Fibroblast of skin of left quadriceps (primary cell): ENCODE results near the gene NTMT1.
"Not testable (repeated sequence)": the region's sequence is repeated elsewhere in the genome, so short reads cannot be mapped to it uniquely, and the experiment has no call there.

ENCODE experiments used
- DNase-seq, 2 experiments: peaks; one replicate each; pipeline ENCODE4 v3.0.0-alpha.2; 2013; ENCODE audit warnings: low read depth in 2 of 2

The NTMT1 gene

DNA sequence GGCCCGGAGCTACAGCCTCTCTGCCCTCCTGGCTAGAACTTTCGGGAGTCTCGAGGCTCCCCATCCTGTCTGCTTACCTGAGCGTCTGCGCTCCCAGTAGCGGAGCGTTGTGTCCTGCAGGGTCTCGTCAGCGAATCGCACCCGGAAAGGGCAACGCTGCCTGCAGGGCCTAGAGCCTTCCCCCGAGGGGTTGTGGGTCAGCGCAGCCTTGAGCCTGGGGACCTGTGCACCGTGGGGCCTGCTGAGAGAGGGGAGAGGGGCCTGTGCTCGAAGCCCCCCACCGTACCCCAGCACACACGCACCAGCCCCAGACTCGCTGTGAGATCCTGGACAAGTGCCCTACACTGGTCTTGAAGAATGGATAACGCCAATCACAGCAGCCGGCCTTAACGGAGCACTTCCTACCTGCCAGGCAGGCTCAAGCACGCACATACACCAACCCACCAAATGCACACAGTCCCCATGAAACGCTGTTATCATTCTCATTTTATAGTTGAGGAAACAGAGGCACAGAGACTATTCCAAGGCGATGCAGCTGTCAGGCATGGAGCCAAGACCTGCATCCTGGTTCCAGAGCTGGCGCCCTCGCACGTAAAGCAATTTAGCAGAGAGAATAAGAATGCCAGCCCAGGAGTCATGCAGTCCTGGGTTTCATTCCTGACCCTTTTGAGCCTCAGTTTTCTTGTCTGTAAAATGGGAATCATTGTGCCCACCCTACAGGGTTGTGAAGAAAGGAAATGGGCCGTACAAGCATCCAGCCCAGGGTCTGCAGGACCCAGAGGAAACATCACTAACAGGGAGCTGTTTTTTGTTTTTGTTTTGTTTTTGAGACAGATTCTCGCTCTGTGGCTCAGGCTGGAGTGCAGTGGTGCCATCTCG, 10.3 kb upstream of the NTMT1 start:
- no peak for DNase-seq

DNA sequence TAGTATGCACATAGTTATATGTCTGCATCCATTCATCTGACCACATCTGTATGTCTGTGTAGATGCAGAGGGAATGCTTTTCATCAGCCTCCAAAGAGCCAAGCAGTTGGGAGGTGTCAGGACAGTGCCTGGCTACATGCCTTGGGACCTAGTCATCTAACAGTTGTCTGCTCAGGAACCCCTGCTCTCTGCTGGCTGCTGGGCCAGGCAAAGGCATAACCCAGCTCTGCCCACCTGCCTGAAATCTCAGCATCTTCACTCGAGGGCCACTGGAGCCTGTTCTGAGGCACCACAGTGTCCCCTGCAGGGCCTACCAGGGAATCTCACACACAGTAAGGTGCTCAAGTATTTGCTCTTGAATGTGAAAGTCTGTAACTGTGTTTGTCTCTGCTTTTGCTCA, 8.8 kb upstream of the NTMT1 start:
- peak; percentile 31 to 39 for DNase-seq

DNA sequence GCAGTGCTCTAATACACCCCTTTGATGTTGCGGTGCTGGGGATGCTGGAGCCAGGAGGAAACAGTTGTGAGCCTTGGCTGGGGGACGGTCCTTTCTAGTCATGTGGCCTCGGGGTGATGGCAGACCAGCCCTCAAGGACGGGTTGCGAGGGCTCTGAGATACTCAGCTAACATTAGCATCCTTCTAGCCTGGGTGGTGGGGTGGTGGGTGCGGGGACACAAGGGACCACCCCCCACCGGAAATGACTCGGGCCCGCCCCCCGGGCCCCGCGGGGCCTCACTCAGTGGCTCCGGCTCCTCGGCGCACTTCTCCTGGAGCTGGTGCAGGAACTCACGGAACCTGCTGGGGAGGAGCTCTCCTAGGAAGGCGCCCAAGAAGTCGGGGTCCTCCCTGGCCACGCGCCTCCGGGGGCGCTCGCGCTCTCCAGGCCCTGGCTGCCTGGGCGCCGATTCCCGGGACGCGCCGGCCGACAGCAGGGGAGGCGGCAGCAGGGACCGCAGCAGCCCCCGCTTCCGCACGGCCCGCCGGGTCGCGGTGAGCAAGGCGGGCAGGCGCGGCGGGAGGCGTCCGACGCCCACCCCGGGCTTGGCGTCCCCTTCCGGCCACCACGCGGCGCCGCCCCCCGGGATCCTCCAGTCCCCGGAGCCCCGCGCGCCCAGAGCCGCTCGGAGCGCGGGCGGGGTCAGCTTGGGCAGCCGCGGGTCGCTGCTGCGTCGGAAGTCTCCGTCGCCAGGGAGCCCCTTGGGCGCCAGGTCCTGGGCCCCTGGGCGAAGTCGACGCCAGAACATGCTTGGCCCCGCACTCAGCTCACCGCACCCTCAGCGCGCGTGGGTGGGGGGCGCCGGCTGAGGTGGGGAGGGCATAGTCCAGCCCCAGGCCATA, 5.9 kb upstream of the NTMT1 start:
- no peak for DNase-seq

DNA sequence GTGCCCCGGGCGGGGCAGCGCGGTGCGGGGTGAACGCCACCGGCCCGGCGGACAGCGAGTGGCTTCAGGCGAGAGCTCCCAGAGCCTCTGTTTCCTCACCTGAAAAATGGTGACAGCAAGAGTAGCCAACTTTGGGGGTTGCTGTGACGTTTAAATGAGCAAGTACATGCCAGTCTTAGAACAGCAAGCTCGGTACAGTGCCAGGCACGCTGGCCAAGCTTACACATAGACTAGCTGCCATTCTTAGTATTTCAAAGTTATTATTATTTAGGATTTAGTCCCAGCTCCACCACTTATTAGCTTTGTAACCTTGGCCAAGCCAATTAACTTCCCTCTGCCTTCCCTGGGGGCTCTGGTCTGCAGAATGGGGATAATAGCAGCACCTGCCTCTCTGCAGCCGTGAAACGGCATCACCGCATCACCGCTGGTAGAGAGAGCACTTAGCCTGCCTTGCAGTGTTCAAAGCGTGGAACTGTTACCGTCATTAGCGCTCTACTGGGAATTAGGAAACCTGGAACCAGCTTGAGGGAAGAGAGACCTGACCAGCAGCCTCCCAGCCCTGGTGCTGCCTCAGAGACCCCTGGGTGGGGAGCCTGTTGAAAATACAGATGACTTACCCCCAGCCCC, 5.2 kb upstream of the NTMT1 start, which contains the start of gene C9orf50:
C9orf50 (minus strand) TSS at position 433 of the 627 bp plus-strand sequence. CDS start 527 bp downstream, outside the sequence.
- no peak for DNase-seq

DNA sequence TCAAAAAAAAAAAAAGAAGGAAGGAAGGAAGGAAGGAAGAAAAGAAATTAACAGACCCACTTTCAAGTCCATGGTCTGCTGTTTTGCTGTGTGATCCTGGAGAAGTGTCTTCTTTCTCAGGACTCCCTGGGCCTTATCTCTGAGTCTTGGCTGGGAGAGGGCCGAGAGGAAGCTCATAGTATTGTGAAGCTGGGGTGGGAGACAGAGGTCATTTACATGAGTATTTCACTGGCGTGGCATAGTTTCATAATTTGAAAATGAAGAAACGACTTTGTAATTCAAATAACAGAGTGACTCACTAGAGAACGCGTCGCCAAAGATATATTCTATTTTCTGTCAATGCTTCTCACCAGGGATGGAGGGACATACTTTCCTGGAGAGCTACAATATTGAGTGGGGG, 2.6 kb upstream of the NTMT1 start:
- DNase-seq: no peak

DNA sequence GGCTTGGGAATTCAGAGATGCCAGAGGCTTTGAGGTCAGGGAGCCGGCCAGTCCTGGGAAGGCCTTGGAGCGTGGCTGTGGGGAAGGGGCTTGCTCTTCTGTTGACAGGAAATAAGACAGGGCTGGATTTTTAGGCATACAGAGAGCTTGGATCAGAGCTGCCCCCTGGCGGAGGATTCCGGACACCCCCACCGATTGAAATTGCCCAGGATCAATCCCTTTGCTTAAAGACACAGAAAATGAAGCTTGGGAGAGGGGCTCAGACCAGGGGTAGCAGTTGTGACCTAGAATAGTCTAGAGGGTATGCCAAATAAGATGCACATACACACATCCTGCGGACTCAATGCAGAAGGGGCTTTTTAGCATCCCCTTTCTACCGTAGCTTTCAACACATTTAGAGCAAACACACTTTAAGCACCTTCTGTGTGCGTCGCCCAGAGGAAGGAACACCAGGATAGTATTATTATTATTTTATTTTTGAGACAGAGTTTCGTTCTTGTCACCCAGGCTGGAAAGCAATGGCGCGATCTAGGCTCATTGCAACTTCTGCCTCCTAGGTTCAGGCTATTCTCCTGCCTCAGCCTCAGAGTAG, 1.7 kb upstream of the NTMT1 start:
- no peak for DNase-seq

DNA sequence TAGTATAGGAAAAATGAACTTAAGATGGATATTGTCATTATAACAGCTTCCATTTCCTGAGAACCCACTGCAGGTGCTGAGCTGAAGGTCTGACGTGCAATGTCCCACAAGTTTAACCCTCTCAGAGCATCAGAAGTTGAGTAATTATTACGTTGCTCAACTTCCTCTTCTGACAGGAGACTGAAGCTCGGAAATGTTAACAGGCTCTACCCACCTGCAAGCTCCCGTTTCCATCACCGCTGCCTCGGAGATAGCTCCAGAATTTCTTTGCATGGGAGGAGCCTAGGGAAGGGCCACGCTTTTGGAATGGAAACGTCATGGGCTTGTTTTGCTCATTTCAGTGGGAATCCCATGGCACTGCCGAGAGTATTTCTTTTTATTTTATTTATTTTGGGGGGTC, 1.0 kb upstream of the NTMT1 start:
- DNase-seq: no peak

DNA sequence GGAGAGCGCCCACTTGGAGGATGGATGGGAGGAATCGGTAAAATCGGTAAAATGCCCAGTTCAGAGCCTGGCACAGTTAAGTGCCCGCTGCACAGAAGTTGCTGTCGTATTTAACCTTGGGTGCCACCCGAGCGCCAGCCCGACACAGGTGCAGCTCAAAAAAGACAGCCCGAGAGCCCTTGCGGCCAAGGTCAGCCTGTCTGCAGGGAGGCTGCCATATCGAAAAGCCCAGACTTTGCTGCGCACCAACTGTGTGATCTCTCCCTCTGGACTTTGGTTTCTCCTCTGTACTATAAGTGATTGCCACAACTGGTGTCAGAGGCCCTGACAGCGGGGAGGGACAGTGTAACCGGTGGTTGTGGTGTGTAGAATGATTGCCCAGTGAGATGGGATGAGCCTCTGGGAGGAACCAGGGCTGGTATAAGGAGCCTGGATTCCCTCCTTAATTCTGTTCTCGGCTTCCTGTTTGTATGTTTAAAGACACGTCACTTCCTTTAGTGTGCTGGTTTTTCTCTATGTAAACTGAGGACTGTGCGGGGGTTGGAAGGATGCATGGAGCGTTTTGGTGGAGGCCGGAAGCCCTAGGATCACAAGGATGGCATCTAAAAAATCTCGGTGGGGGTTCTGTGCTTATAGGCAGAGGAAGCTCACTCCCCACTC, 792 bp downstream of the NTMT1 start:
- peak; percentile 60 to 65 for DNase-seq

- DNase-seq: no peak
Observed at GRCh38 chr9:129627556-129628440, 1.8 kb downstream of the NTMT1 start.

GRCh38 chr9:129628709-129629108, 2.7 kb downstream of the NTMT1 start:
- no peak for DNase-seq

GRCh38 chr9:129629251-129629820, 3.4 kb downstream of the NTMT1 start:
- DNase-seq: no peak

- DNase-seq: no peak
Observed at GRCh38 chr9:129630967-129631673, 5.2 kb downstream of the NTMT1 start.

- no peak for DNase-seq
Observed at GRCh38 chr9:129631674-129632129, 5.7 kb downstream of the NTMT1 start.

GRCh38 chr9:129632460-129632859, 6.5 kb downstream of the NTMT1 start:
- DNase-seq: no peak

GRCh38 chr9:129633207-129633606, 7.2 kb downstream of the NTMT1 start:
- no peak for DNase-seq

- no peak for DNase-seq
Observed at GRCh38 chr9:129633848-129634247, 7.9 kb downstream of the NTMT1 start.

GRCh38 chr9:129635099-129636065, 9.4 kb downstream of the NTMT1 start:
- no peak for DNase-seq

DNA sequence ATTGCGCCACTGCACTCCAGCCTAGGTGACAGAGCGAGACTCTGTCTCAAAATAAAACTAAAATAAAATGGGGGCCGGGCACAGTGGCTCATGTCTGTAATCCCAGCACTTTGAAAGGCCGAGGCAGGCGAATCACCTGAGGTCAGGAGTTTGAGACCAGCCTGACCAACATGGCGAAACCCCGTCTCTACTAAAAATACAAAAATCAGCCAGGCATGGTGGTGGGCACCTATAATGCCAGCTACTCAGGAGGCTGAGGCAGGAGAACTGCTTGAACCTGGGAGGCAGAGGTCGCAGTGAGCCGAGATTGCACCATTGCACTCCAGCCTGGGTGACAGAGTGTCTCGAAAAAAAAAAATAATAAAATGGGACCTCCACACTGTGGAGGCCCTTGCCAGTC, 10.4 kb downstream of the NTMT1 start:
- DNase-seq: not testable (repeated sequence)
